Omental fat pad (tissue), 4 donors: Measurements from ENCODE around the gene SEL1L3. TPM values are rescaled to one million over a fixed set of nuclear protein-coding genes. Genes with fewer than 3 reads are reported as not detected.
"Not testable (repeated sequence)": the region's sequence is repeated elsewhere in the genome, so short reads cannot be mapped to it uniquely, and the experiment has no call there.

Source experiments
- ATAC-seq: fragments of 150-250 bp; one replicate; pipeline ENCODE4 v1.9.1; 2016; ENCODE audit warnings: mild to moderate bottlenecking, moderate library complexity; ENCODE audit not compliant: low FRiP score
- DNase-seq: peaks from one replicate; pipeline ENCODE4 v3.0.0-alpha.2; 2019; ENCODE audit warnings: low spot score
- CTCF ChIP-seq, 3 donors: fragments of 450-650 bp; IDR thresholded peaks; one replicate each; pipeline ENCODE4 v1.5.1; 2016 to 2017; ENCODE audit warnings: antibody characterized with exemption in 3 of 3, mild to moderate bottlenecking in 3 of 3, moderate library complexity in 2 of 3
- total RNA-seq, 4 donors: library from RNA; depleted of rRNA; stranded (reverse); fragments of >200 nt; gene quantifications; one replicate each; pipeline ENCODE4 v1.1.0, GENCODE V29; 2016

Gene SEL1L3
- total RNA-seq = 10 to 100 TPM; 15.8 to 29.9 (median 21.4) TPM

- DNase-seq = no peak
- TF ChIP-seq CTCF (IDR thresholded peaks at IDR 0.05) = no peak
- peak; percentile 34 for ATAC-seq
Measured at GRCh38 chr4:25862411-25863346, at the start of gene SEL1L3. Gene SEL1L3 (minus strand): TSS chr4:25862988. CDS start chr4:25862836, 152 bp downstream.

GRCh38 chr4:25911356-25911755 lies 48.6 kb upstream of the SEL1L3 start:
- ATAC-seq (no peak), DNase-seq (no peak)
- no peak for TF ChIP-seq CTCF (IDR thresholded peaks at IDR 0.05)

GRCh38 chr4:25908491-25908901 lies 45.7 kb upstream of the SEL1L3 start:
- no peak for TF ChIP-seq CTCF (IDR thresholded peaks at IDR 0.05)
- ATAC-seq = no peak
- DNase-seq = no peak

GRCh38 chr4:25906113-25906512 lies 43.3 kb upstream of the SEL1L3 start:
- ATAC-seq, DNase-seq: not testable (repeated sequence)

GRCh38 chr4:25905371-25905770 lies 42.6 kb upstream of the SEL1L3 start:
- no peak for DNase-seq
- TF ChIP-seq CTCF (IDR thresholded peaks at IDR 0.05) = no peak
- no peak for ATAC-seq

- TF ChIP-seq CTCF (IDR thresholded peaks at IDR 0.05) = no peak
- DNase-seq (no peak), ATAC-seq (no peak)
Measured at GRCh38 chr4:25904748-25905082, 41.9 kb upstream of the SEL1L3 start.

GRCh38 chr4:25903900-25904747 lies 41.3 kb upstream of the SEL1L3 start:
- no peak for TF ChIP-seq CTCF (IDR thresholded peaks at IDR 0.05)
- no peak for DNase-seq
- ATAC-seq = no peak
